ENCODE data around the gene TMEM270. TPM values are rescaled to one million over a fixed set of nuclear protein-coding genes. Genes with fewer than 3 reads are reported as not detected.
"Not testable (repeated sequence)": the region's sequence is repeated elsewhere in the genome, so short reads cannot be mapped to it uniquely, and the experiment has no call there.

TMEM270 gene
- total RNA-seq, 1 experiment from 2014 or later = 1.1 TPM

GRCh38 chr7:73882047-73882402 is 21.1 kb downstream of the TMEM270 start:
- Histone ChIP-seq H3K27me3 (ENCODE audit: insufficient read depth, low read length) (peaks cover 12% of the 10 kb centered on the region; the same call in 1 of the 2 replicates), H2AFZ (ENCODE audit: low read depth, low read length, poor library complexity, severe bottlenecking) (no peak overlapping the region), H4K20me1 (ENCODE audit: insufficient read depth) (no peaks in the 10 kb centered on the region), H3K4me3 (replicated peaks in 1 of 2; ENCODE audit: low read depth in 1 of 2, low read length in 2 of 2) (no peak overlapping the region), H3K79me2 (ENCODE audit: insufficient read depth, low read length) (no peaks in the 10 kb centered on the region), H3K27ac (ENCODE audit: low read depth, low read length) (no peak overlapping the region), H3K4me1 (ENCODE audit: control insufficient read depth in 1 of 2, insufficient read depth in 2 of 2, low read length in 2 of 2) (no peaks in the 10 kb centered on the region), H3K4me2 (ENCODE audit: low read length) (no peak overlapping the region), H3K9me3 (ENCODE audit: control insufficient read depth in 1 of 2, insufficient read depth in 1 of 2, low read depth in 1 of 2, low read length in 2 of 2) (no peaks in the 10 kb centered on the region), H3K9ac (ENCODE audit: low read length) (no peak overlapping the region), H3K9me2 (ENCODE audit: insufficient read depth) (no peaks in the 10 kb centered on the region), H3K36me3 (ENCODE audit: control insufficient read depth in 1 of 2, insufficient read depth in 2 of 2, low read length in 2 of 2) (no peaks in the 10 kb centered on the region)
- ATAC-seq (no peak), DNase-seq (ENCODE audit: low read depth, low spot score) (no peak)
- ChIA-PET POLR2A (no interaction called here), CTCF (interaction anchor here (1.3 to 1.5 kb wide), 2 partner anchors 9 to 145 kb away, joined by 3 read pairs; no protein-coding TSS in a partner anchor), RAD21 (ENCODE audit: low non-redundant PET in 1 of 2, low total read pairs in 2 of 2, uncharacterized antibody in 2 of 2, unreplicated experiment in 2 of 2) (no interaction called here)
- intact Hi-C loops (cut with micrococcal nuclease) = no loop called here
- TF ChIP-seq FOSL1 (IDR thresholded peaks at IDR 0.05; ENCODE audit: low read depth) (no peak), TCF7L2 (IDR thresholded peaks at IDR 0.05; ENCODE audit: borderline replicate concordance, extremely low read depth, insufficient read depth, insufficient read length) (no peak), YY1 (IDR thresholded peaks at IDR 0.05; ENCODE audit: extremely low read depth, insufficient replicate concordance, low read depth, low read length) (no peak), EZH2phosphoT487 (IDR thresholded peaks at IDR 0.05; ENCODE audit: borderline replicate concordance) (no peak), EZH2 (IDR thresholded peaks at IDR 0.05) (no peak), CEBPB (IDR thresholded peaks at IDR 0.05; ENCODE audit: low read depth) (no peak), EGR1 (IDR thresholded peaks at IDR 0.05; ENCODE audit: low read depth) (no peak), SRF (IDR thresholded peaks at IDR 0.05; ENCODE audit: low read depth) (no peak), SIN3A (IDR thresholded peaks at IDR 0.05; ENCODE audit: low read depth) (no peak), JUND (IDR thresholded peaks at IDR 0.05) (no peak), RAD21 (IDR thresholded peaks at IDR 0.05; ENCODE audit: low read depth) (no peak), CBX3 (IDR thresholded peaks at IDR 0.05; ENCODE audit: low read depth) (no peak), ZNF274 (IDR thresholded peaks at IDR 0.05; ENCODE audit: low read depth, low read length) (no peak), ZFX (IDR thresholded peaks at IDR 0.05) (no peak), ZBTB33 (IDR thresholded peaks at IDR 0.05; ENCODE audit: extremely low read depth, insufficient replicate concordance, low read length) (no peak)
- no TSS peak for BruUV-seq (replicated peaks)

GRCh38 chr7:73884867-73885422 is 24.0 kb downstream of the TMEM270 start:
- H4K20me1 ChIP-seq (ENCODE audit: insufficient read depth); intact Hi-C loops (cut with micrococcal nuclease); H3K79me2 ChIP-seq (ENCODE audit: insufficient read depth, low read length); H3K27ac ChIP-seq (ENCODE audit: low read depth, low read length); H3K9ac ChIP-seq (ENCODE audit: low read length); H3K4me1 ChIP-seq (ENCODE audit: control insufficient read depth in 1 of 2, insufficient read depth in 2 of 2, low read length in 2 of 2); H2AFZ ChIP-seq (ENCODE audit: low read depth, low read length, poor library complexity, severe bottlenecking); H3K4me2 ChIP-seq (ENCODE audit: low read length); H3K9me3 ChIP-seq (ENCODE audit: control insufficient read depth in 1 of 2, insufficient read depth in 1 of 2, low read depth in 1 of 2, low read length in 2 of 2); DNase-seq (ENCODE audit: low read depth, low spot score); H3K36me3 ChIP-seq (ENCODE audit: control insufficient read depth in 1 of 2, insufficient read depth in 2 of 2, low read length in 2 of 2); H3K4me3 ChIP-seq (replicated peaks in 1 of 2; ENCODE audit: low read depth in 1 of 2, low read length in 2 of 2); H3K9me2 ChIP-seq (ENCODE audit: insufficient read depth); POLR2A ChIA-PET; CTCF ChIA-PET; BruUV-seq (replicated peaks); ATAC-seq; RAD21 ChIA-PET (ENCODE audit: low non-redundant PET in 1 of 2, low total read pairs in 2 of 2, uncharacterized antibody in 2 of 2, unreplicated experiment in 2 of 2): not testable (repeated sequence)
- H3K27me3 ChIP-seq (ENCODE audit: insufficient read depth, low read length) = peaks cover 12% of the 10 kb centered on the region; the same call in 1 of the 2 replicates

Measured in HCT116 (cell line).